GM19025 (cell line): ENCODE results near the gene CENPH.
"Not testable (repeated sequence)": the region's sequence is repeated elsewhere in the genome, so short reads cannot be mapped to it uniquely, and the experiment has no call there.

ENCODE experiments used
- ATAC-seq: cut with Tn5 transposase; IDR thresholded peaks from one replicate; pipeline ENCODE4 v1.9.1; 2021; ENCODE audit warnings: mild to moderate bottlenecking, low read depth, moderate library complexity; ENCODE audit not compliant: unreplicated experiment

The CENPH gene

GRCh38 chr5:69242215-69242927, 53.0 kb downstream of the CENPH start:
- no peak for ATAC-seq

GRCh38 chr5:69245031-69245430, 55.6 kb downstream of the CENPH start:
- no peak for ATAC-seq

GRCh38 chr5:69248019-69248418, 58.6 kb downstream of the CENPH start:
- no peak for ATAC-seq

- no peak for ATAC-seq
These were observed 61.2 kb downstream of the CENPH start for GRCh38 chr5:69250593-69250992.

GRCh38 chr5:69252437-69252836, 63.1 kb downstream of the CENPH start:
- no peak for ATAC-seq

- not testable (repeated sequence) for ATAC-seq
These were observed 66.6 kb downstream of the CENPH start for GRCh38 chr5:69255940-69256339.

- no peak for ATAC-seq
These were observed 68.2 kb downstream of the CENPH start for GRCh38 chr5:69257577-69257976.
